Brain microvascular endothelial cell (primary cell): ENCODE results near the gene ZNF326.

Experiments
- DNase-seq: peaks from one replicate; pipeline ENCODE4 v3.0.0-alpha.2; 2020
- H3K27ac ChIP-seq: fragments of 250-450 bp; sonication (Bioruptor Pico); 2 replicates; pipeline ENCODE4 v1.5.1; 2020; ENCODE audit warnings: mild to moderate bottlenecking, moderate library complexity
- H3K27me3 ChIP-seq: fragments of 250-450 bp; sonication (Bioruptor Pico); replicated peaks from 2 replicates; pipeline ENCODE4 v1.5.1; 2020; ENCODE audit warnings: mild to moderate bottlenecking
- H3K36me3 ChIP-seq: fragments of 250-450 bp; sonication (Bioruptor Pico); replicated peaks from 2 replicates; pipeline ENCODE4 v1.5.1; 2020; ENCODE audit warnings: mild to moderate bottlenecking
- H3K4me3 ChIP-seq: 2 replicates; pipeline ENCODE4 v1.5.1; 2011; ENCODE audit warnings: low read depth, mild to moderate bottlenecking, control low read depth, low read length, moderate library complexity
- CTCF ChIP-seq: IDR thresholded peaks from 2 replicates; pipeline ENCODE4 v1.5.1; 2011; ENCODE audit warnings: low read depth, mild to moderate bottlenecking, moderate library complexity, low read length, control low read depth, inconsistent platforms; ENCODE audit errors: missing control alignments
- in situ Hi-C: cut with HindIII; loops from 2 replicates; pipeline ENCODE4 v1.10.0; 2017; ENCODE audit warnings: low sequenced_read_pairs, low pct_ligation_motif_present

The ZNF326 gene

DNA sequence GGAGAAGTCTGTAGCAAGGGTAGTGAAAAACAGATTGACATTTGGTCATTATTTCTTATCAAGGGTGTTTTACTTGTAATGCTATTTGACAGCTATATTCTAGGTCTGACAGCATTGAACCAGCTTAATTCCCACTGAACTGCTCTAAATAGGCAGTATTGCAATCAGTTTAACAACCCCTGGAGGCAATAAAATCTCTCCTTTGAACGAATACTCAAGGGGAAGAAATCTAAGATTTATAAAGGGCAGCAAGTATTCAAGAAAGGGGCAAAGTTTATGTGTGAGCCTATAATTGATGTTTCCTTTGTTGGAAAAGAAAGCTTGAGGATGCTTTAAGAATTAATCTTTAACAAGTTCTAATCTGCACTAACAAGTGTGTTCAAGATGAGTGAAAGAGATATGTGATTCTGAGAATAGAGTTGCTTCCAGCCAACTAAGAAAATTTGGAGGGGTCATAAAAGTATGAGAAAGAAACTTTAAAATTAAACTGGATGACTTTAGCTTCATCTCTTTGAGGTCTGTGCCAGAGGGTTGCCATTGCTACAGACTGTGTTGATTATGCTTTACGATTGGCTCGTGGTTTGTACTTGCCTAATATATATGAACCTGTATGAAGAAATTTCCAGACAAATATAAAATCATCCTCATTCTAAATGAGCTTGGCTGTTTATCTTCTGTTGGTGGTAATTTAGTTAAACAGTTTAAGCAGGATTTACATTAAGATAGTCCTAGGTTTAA is 72.5 kb downstream of the ZNF326 start:
- no peak overlapping the region for H3K4me3 ChIP-seq
- in situ Hi-C loops, result no loop called here
- no peak overlapping the region for H3K27ac ChIP-seq
- no peaks in the 10 kb centered on the region for H3K36me3 ChIP-seq
- DNase-seq, result no peak
- TF ChIP-seq CTCF, result no peak
- no peaks in the 10 kb centered on the region for H3K27me3 ChIP-seq

GRCh38 chr1:90068611-90069280 is 73.8 kb downstream of the ZNF326 start:
- TF ChIP-seq CTCF, result no peak
- Histone ChIP-seq H3K36me3 (no peaks in the 10 kb centered on the region), H3K27ac (no peak overlapping the region), H3K27me3 (no peaks in the 10 kb centered on the region), H3K4me3 (no peak overlapping the region)
- no peak for DNase-seq
- in situ Hi-C loops, result no loop called here

DNA sequence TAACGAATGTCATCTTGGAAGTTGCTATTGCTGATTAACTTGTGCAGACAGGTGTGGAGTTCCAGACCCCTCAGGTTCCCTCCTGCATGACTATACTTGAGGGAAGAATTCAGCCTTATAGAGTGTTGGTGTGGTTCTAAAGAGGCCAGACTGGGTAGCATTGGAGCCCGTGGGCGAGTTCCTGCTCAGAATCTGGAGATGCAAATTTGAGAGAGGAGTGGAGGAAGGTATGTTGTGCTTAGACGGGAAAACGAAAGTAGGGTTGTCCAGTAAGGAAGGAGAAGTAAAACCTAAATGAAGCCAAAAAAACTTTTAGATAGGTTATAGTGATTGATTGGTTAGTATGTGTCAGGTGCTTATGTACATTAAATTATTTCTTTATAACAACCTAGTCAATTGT is 79.2 kb downstream of the ZNF326 start:
- in situ Hi-C loops, result no loop called here
- no peak overlapping the region for H3K27ac ChIP-seq
- no peak overlapping the region for H3K4me3 ChIP-seq
- TF ChIP-seq CTCF, result no peak
- DNase-seq, result no peak
- H3K36me3 ChIP-seq, result no peaks in the 10 kb centered on the region
- no peaks in the 10 kb centered on the region for H3K27me3 ChIP-seq

DNA sequence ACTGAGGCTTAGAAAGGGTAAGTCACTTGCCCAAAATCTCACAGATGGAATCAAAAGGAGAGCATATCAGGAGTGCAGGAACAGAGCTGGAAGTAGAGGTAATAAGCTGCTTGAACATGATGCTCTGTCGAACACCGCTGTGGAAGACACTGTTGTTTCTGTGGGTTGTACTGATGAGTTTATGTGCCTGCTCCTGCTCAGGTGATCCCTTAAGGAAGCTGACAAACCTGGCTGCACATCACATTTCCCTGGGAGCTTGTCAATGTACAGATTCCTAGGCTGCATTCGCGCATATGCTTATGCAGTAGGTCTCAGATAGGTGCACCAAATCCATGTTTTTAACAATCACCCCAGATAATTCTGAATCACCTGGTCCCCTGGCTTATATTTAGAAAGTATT is 79.7 kb downstream of the ZNF326 start:
- Histone ChIP-seq H3K36me3 (no peaks in the 10 kb centered on the region), H3K27me3 (no peaks in the 10 kb centered on the region), H3K4me3 (no peak overlapping the region), H3K27ac (no peak overlapping the region)
- DNase-seq, result no peak
- in situ Hi-C loops, result no loop called here
- no peak for TF ChIP-seq CTCF

GRCh38 chr1:90074970-90075391 is 80.1 kb downstream of the ZNF326 start:
- no peaks in the 10 kb centered on the region for H3K27me3 ChIP-seq
- DNase-seq, result no peak
- TF ChIP-seq CTCF, result no peak
- in situ Hi-C loops, result no loop called here
- no peak overlapping the region for H3K4me3 ChIP-seq
- no peaks in the 10 kb centered on the region for H3K36me3 ChIP-seq
- H3K27ac ChIP-seq, result no peak overlapping the region
